HTR-8/SVneo (cell line): ENCODE results near the gene USP35.
"Not testable (repeated sequence)": the region's sequence is repeated elsewhere in the genome, so short reads cannot be mapped to it uniquely, and the experiment has no call there.

Experiments
- DNase-seq: peaks from one replicate; pipeline ENCODE4 v3.0.0; 2011; ENCODE audit warnings: low spot score, mixed read lengths; ENCODE audit not compliant: insufficient read length
- FAIRE-seq: peaks from 2 replicates; lab custom pipeline; 2011; peaks lifted over from hg19 to GRCh38; lab: Jason Lieb, UNC

The USP35 gene

DNA sequence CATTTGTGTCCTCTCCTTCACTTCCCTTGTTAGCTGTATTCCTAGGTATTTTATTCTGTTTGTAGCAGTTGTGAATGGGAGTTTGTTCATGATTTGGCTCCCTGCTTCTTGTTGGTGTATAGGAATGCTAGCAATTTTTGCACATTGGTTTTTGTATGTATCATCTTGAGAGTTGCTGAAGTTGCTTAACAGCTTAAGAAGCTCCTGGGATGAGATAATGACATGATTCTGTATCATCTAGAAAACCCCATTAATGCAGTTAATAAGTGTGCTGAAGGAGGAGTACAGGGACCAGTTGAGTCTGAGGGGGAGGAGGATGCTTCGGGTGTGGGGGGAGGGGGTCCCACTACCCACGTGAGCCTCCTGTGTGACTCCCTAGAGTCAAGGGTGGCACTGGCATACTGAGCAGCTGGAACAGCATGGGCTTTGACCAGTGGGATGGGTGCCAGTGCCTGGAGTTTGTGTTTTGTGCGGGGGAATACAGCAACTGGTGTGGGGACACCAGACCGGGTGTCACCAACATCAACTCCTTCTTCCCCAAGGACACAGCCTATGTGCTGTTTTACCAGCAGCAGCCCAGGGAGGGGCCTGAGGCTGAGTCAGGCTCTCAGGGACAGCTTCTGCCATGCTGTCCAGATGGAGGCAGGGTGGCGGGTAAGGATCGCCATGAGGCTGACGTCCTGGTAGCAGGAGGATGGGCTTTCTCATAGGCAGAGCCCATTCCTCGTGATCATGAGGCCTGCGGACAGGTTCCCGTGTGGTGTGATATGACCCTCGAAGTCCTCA, 24.1 kb downstream of the USP35 start:
- FAIRE-seq (peak; percentile 51), DNase-seq (no peak)

DNA sequence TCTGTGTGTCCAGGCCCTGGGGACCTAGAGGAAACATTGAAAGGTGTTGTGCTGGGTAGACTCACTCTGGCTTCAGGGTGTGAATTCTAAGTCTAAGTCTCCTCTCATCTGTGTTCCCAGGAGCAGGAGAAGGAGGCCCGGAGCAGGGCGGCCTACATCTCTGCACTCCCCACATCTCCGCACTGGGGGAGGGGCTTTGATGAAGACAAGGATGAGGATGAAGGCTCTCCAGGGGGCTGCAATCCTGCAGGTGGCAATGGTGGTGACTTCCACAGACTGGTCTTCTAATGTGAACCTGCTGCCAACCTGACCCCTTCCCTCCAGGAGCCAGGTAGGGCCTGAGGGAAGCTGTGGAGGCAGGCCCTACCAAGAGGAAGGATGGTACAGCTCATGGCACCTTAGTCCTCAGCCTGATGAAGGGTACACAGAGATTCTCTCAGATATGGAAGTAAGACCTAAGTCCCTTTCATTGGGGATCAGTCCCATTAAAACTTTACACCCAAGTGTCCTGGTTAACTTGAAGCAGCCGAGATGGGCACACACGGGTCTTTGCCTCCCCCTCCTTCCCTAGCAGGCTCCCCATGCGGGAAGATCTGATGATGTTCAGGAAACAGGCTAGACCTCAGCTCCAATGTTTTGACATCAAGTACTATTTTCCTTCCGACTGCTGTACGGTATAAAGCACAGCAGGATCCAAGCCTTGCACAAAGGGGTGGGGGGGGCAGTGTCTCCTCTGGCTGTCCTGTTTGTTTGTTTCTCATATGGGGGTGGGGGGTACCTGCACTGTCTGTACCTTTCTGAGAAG, 25.0 kb downstream of the USP35 start:
- no peak for DNase-seq
- FAIRE-seq, result no peak

DNA sequence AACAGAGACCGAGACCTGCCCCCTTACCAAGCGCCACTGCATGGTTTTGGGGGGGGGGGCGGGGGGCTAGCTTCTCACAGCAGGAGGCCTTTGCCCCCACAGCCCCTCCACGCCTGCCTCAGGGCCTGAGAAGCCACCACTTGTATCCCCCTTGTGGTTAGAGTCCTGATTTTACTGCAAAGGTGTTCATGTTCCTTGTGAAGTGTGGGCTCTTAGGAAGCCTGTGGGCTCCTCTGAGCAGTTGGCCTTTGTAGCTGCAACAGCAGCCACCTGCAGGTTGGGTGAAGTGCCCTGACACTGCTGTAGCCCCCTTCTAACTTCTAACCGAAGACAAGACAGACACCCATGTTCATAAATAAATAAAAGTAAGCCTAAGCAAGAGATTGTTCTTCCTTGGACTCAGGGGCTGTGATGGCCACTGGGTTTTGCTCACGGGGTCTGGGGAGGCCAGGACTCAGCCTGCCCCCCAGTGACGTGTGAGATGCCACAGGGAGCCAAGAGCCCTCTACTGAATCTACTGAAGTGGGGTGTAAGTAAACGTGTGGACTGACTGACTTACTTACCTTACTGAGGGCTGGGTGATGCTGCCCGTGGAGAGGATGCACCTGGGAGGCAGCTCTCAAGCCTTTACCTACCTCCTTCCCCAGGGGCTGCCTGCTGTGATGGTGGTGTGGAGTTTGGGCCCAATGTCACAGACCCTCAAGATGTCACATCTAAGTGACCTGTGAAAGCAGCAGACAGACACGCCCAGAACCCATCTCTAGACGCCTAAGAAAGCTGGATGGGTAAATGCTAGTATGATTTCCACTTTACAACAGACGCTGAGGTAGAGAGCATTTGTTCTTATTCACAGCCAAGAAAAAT, 25.8 kb downstream of the USP35 start:
- no peak for FAIRE-seq
- DNase-seq, result no peak

DNA sequence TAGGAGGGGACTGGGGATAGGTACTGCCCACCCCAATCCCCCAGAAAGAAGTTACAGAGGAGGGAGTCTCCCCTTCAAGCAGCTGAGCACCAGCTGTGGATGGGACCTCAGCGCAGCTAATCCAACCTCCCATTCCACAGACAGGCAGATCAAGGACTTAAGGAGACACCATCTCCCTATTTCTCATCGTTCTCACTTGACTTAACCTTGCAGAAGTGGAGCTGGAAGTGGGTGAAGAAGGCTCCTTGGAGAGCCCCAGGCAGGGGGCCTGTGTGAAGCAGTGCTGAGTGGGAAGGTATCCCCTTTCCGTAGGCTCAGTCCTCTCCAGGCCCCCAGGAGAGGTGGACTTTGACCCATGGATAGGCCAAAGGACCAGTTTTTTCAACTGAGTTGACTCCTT, 27.3 kb downstream of the USP35 start:
- DNase-seq (no peak), FAIRE-seq (no peak)

DNA sequence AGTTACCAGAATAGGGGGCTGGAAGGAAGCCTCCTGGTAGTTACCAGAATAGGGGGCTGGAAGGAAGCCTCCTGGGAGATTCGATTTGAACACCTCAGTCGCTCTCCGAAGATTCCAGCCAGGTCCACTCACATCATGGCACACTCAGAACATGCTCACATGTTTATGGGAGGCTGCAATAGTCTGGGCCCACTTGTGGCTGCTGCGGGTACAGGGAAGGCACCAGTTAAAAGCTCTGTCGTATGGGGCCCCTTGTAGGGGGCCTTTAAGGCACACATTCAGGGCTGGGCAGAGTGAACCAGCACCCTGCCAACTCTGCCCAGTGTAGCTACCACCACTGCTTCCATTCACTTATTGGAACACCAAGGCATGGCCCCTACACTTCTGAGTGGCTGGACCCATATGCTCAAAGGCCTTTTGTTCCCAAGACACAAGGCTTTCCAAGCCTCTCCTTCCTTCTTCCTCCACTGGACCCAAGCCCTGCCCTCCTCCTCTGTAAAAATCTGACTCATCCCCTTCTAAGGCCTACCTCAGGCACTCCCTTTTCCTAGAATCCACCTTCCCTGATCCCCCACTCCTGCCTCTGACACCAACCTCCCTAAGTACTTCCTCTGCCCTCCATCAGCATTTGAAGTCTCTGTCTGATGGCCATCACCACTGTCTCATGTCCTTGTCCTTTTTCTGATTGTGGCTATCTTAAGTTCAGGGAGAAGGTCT, 28.0 kb downstream of the USP35 start:
- no peak for DNase-seq
- FAIRE-seq, result no peak

DNA sequence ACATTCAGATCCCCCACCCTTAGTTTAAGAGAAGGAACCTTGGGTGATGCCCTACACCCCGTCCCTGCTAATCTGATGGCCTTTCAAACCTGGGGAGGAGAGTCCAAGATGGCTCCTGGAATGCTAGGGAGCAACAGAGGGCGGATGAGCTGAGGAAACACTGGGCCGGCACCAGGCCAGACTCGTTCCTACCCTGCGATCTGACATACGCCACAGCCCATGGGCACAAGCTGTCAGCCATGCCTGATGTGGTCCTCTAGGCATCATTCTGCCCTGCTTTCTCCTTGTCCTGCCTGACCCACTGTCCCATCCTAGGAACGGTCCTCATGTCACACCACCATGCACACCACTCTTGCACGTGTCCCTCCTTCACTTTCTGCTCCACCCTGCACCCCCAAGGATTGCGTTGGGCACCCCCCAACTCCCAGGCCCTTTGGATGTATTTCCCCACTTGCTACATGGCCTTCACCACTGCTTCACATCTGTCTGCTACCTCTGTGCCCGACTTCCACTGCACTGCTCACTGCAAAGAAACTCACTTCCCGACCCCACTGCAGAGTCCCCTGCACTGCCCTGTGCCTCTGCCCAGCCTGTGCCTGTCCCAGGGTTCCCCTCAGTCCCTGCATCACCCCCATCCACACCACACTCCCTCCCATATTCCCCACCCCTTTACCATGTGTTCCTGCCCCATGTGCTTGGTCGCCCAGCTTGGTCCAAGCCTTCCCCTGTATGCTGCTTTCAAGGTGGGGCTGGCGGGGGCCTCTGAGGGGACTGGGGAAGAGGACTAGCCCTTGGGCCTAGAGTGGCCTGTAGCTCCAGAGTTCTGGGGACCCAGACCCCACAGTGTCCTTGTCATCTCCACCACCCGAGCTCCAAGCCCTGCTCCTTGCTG, 29.2 kb downstream of the USP35 start:
- peak; percentile 68 for FAIRE-seq

DNA sequence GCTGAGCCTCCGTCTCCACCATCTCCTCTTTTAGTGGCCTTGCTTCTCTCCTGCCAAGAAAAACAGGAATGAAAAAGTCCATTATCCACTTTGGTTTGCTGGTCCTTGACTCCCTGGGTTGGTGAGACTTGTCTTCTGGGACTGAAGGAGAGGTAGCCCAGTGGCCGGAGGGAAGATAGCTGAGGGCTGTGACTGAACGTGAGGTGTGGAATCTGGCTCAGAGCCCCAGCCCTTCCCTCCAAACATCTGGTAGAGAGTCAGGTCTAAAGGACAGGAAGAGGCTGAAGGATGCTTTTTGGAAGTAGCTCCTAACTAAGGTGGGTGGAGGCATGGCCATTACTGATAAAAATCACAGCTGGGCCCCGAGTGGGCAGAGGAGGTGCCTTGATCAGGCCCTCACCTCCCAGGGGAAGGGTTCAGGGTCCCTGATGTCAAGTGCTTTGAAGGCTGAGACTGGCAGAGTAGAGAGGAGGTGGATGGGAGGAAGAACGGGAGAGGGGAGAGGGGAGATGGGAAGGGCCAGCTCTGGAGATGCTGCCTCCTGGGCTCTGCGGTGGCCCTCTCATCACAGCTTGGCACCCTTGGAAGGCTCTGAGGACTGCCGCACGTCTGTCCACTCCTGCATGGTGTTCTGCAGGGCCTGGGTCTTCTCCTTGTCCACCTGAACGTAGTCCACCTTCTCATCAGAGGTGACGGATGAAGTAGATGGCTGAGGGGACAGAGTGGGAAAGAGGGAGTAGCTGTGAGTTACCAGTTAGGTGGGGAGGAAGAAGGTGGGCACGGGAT, 30.2 kb downstream of the USP35 start:
- DNase-seq (no peak), FAIRE-seq (no peak)

More for the DNA sequence above, 29.2 kb downstream of the USP35 start:
- no peak for DNase-seq

DNA sequence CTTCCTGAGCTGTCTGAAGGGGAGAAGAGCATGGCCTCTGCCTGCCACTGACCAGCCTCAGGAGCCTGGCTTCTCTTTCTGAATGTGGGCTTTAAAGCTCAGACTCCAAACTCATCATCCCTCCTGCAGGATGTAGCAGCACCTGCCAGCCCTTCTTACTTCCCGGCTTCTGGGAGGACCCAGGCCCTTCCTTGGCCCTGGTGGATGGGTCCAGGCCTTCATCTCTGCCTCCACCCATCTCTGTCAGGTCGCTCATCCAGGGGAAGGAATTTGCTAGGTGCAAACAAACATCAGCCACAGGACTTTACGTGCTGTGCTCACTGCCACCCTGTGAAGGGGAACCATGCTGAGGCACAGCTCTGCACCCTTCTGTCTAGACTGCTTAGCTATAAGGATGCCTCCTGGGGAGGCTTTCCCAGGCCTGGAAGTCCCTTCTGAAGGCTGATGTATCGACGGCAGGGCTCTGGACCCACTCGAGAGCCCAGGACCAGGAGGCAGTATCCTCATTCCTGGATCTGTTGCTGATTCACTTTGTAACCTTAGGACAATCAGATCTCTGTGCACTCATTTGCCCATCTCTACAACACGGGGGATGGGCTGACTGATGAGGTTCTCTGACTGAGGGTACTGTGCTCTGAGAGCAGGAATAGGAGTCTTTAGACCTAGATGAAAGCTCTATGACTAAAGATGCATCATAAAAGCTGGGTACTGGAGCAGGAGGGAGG, 30.9 kb downstream of the USP35 start:
- DNase-seq, result no peak
- FAIRE-seq, result no peak

DNA sequence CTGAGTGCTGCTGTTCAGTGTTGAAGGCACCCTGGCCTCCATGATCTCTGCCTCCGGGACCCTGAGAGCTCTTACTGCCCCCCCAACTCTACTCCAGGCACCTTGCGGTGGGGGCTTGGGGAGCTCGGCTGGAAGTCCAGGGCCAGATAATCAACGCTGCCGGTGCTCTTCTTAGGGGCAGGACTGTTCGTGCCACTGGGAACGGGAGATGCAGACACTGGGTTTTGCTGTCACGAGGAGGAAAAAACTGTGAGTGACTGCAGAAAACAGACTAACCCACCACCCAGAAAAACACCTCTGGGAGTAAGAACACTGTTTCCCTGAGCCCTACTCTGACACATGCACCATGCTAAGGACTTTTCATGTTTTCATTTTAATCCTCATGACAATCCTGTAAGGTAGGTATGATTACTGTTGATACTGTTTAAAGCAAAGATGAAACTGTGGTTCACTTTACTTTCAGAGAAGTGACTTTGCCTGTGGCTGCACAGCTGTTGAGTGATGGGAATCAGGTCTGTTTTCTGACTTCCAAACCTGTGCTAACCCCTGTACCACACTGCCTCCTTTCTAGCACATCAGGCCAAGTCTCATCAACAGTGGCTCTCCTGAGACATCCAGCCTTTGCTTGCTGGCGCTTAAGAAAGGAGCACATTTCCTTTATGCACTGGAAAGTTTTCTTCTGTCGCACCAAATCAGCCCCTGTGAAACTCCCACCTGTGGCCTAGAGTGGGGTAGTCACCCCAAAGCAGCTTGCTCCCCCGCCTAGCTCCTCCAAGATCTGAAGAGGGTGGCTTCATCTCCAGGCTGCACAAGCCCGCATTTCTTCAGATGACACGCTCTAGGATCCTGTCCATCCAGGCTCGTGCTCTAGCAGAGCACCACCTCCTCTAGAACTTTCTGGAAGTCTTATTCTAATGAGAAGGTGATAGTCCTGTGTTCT, 31.8 kb downstream of the USP35 start:
- no peak for FAIRE-seq
- no peak for DNase-seq

DNA sequence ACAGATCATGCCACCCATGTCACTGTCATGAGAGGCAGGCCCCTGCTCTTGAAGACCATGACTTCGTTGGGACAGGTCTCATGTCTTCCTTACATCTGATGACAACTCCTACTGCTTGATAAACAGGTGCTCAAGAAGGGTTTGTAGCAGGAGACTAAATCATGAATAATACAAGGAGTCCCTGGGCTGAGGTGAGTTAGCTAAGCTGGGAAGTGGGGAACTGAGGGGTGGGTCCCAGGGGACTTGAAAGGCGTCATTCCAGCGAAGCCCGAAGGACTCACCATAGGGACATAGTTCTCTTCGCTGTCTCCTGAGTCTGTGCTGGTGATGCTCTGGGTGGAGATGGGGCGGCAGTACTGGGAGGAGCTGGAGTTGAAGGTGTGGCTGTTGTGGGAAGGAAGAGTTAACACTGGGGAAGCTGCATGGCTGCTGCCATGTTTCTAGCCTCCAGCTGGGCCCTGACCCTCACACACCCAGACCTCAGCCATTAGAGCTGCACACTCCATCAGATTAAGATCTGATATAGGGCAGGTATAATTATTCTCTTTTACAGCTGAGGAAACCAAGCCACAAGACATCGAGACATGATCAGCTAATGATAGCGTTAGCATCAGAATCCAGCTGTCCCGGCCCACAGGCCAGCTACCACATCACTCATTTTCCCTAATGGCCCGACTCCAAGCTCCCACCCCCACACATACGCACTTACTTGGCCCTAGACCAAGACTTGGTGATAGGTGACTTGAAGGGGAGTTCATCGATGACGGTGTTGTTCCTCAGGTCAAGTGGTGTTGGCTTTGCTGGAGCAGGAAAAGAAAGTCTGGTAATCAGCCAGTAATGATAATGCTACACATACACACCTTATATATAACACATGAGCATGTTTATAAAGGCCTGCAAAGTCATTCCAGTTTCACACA, 32.9 kb downstream of the USP35 start:
- DNase-seq, result no peak

DNA sequence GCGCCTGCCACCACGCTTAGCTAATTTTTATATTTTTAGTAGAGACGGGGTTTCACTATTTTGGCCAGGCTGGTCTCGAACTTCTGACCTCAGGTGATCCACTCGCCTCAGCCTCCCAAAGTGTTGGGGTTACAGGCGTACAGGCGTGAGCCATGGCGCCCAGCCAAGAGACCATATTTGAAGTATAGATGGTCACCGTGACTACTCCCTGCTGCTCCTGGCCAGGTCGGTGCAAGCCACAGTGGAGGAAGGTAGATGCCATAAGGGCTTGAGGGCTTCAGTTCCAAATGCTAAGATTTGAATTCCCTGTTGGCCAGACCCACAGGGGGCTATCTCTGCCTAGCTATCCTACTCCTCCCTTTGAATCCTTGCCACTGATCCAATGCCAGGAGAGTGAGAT, 34.0 kb downstream of the USP35 start:
- not testable (repeated sequence) for FAIRE-seq, DNase-seq

More for the DNA sequence above, 32.9 kb downstream of the USP35 start:
- no peak for FAIRE-seq

DNA sequence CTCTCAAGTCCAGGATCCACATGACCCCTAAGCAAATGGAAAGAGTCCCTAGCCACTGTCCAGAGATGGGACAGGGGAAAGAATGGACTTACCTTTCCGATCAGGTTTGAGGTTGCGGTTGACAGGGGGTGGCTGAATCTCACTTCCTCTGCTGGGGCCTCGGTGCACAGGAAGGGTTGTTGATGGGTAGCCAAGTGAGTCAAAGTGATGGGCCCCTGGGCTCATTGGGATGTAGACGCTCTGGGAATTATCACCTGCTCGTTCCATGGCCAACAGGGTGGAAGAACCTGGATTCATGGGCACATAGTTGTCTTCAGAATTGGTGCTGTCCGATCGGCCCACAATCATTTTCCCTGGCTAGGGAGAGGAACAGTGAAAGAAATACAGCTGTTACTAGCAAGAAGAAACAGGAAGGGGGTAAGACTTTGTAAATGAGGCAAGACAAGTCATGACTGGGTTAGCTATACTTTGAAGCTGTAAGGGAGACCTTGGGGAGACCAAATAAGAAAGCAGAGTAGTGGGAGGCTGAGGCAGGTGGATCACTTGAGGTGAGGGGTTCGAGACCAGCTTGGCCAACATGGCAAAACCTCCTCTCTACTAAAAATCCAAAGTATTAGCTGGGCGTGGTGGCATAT, 34.7 kb downstream of the USP35 start:
- DNase-seq (no peak), FAIRE-seq (no peak)

DNA sequence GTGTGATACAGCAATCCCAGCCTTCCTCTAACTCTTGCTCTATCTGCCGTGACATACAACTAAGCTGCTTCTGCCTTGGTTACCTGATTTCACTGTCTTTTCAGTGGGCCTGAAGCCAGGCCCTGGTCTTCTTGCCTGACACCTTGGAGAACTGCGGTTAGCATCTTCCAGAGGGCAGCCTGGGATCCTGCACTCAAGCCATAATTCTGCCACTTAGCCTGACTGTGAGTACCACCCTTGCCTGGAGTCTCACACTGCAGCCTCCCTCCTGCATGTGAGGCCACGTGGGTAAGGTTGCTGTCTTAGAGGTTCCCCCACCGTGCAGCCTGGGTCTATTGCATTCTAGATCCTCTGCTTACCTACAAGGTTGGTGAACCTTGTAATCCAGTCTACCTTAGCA, 35.8 kb downstream of the USP35 start:
- FAIRE-seq (no peak), DNase-seq (no peak)

DNA sequence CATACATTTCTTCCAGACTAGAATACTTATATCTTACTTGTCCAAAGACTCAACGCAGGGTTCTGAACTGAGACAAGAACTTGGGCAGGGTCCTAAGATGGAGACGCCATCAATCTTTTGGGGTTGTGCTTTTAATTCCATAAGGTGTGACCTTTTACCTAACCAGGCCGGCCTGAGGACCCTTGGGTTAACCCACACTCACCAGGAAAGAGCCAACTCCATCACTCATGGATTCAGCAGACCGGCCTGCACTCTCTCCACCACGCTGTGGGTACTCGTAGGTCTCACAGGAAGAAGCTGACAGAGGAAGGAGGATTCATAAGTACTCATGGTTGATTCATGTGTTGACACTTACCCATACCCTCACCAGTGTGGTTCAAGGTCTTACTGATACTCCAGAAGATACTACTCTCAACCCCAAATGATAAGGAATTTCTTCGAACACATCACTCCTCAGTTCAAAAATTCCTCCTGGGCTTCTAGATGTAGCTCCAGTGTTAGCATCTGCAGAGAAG, 36.2 kb downstream of the USP35 start:
- DNase-seq (no peak), FAIRE-seq (no peak)
